Suprapubic skin (tissue), 4 donors: ENCODE data around the gene PEX11A.

Experiments
- POLR2A ChIP-seq, 2 donors: fragments of 450-650 bp; IDR thresholded peaks; one replicate each; pipeline ENCODE4 v1.6.1; 2017; ENCODE audit warnings: antibody characterized with exemption in 2 of 2, mild to moderate bottlenecking in 2 of 2, moderate library complexity in 2 of 2
- POLR2AphosphoS5 ChIP-seq, 3 donors: sonication (generic); formaldehyde crosslinking; IDR thresholded peaks; one replicate each; pipeline ENCODE4 v1.6.1; 2017; ENCODE audit warnings: antibody characterized with exemption in 3 of 3
- TF ChIP-seq, protein P1 (sequence below), 2 donors: fragments of 200-600 bp in 1 of 2; fragments of 450-650 bp in 1 of 2; sonication (generic) in 1 of 2; IDR thresholded peaks; one replicate each; pipeline ENCODE4 v1.5.1; 2016 to 2019; ENCODE audit warnings: antibody characterized with exemption in 2 of 2, mild to moderate bottlenecking in 1 of 2, moderate library complexity in 1 of 2

DNA sequence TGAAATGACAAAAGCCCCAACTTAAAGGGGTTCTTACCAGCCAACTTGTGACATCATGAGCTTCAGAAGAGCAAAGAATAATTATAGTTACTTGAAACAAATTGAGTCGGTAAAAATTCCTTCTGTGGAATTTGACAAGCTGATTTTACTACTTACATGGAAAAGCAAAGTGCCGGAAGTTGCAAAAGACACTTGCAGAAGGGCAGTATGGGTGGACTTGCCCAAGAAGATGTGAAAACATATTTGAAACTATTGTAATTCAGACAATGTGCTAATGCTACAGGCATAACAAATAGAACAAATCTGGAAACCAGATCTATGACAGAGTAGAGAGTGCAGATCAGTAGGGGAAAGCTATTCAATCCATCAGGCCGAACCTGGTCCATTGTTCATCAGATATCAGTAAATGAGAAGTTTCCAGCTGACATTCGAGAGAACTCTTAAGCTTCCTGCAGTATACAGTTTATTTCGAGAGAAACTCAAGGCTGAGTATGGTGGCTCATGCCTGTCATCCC is 32.8 kb downstream of the PEX11A start:
- TF ChIP-seq, protein P1, sequence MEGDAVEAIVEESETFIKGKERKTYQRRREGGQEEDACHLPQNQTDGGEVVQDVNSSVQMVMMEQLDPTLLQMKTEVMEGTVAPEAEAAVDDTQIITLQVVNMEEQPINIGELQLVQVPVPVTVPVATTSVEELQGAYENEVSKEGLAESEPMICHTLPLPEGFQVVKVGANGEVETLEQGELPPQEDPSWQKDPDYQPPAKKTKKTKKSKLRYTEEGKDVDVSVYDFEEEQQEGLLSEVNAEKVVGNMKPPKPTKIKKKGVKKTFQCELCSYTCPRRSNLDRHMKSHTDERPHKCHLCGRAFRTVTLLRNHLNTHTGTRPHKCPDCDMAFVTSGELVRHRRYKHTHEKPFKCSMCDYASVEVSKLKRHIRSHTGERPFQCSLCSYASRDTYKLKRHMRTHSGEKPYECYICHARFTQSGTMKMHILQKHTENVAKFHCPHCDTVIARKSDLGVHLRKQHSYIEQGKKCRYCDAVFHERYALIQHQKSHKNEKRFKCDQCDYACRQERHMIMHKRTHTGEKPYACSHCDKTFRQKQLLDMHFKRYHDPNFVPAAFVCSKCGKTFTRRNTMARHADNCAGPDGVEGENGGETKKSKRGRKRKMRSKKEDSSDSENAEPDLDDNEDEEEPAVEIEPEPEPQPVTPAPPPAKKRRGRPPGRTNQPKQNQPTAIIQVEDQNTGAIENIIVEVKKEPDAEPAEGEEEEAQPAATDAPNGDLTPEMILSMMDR (IDR thresholded peaks at IDR 0.05) = no peak
- TF ChIP-seq POLR2A (IDR thresholded peaks at IDR 0.05) = no peak
- no peak for TF ChIP-seq POLR2AphosphoS5 (IDR thresholded peaks at IDR 0.05)
